Endothelial cell (in vitro differentiated cells): ENCODE results near the gene GALM. TPM values are rescaled to one million over a fixed set of nuclear protein-coding genes. Genes with fewer than 3 reads are reported as not detected.

Source experiments
- DNase-seq: peaks from one replicate; pipeline ENCODE4 v3.0.0; 2021; ENCODE audit warnings: low spot score
- H3K27ac Mint-ChIP-seq: one replicate; pipeline ENCODE4 v1.8.0; 2021; ENCODE audit warnings: mixed read lengths, inconsistent platforms; ENCODE audit not compliant: unreplicated experiment
- H3K27me3 Mint-ChIP-seq: one replicate; pipeline ENCODE4 v1.8.0; 2021; ENCODE audit warnings: mild to moderate bottlenecking, moderate library complexity, mixed read lengths, inconsistent platforms; ENCODE audit not compliant: unreplicated experiment
- H3K36me3 Mint-ChIP-seq: one replicate; pipeline ENCODE4 v1.8.0; 2021; ENCODE audit warnings: mild to moderate bottlenecking, low read depth, mixed read lengths, inconsistent platforms; ENCODE audit not compliant: unreplicated experiment
- H3K4me1 Mint-ChIP-seq: one replicate; pipeline ENCODE4 v1.8.0; 2021; ENCODE audit warnings: mild to moderate bottlenecking, mixed read lengths, inconsistent platforms; ENCODE audit not compliant: unreplicated experiment
- H3K4me3 Mint-ChIP-seq: one replicate; pipeline ENCODE4 v1.8.0; 2021; ENCODE audit warnings: mild to moderate bottlenecking, mixed read lengths, inconsistent platforms; ENCODE audit not compliant: unreplicated experiment
- H3K9me3 Mint-ChIP-seq: one replicate; pipeline ENCODE4 v1.8.0; 2021; ENCODE audit warnings: mixed read lengths, inconsistent platforms; ENCODE audit not compliant: unreplicated experiment
- total RNA-seq: library from RNA; stranded (reverse); fragmentation: NEBNext Ultra II Directional; extraction: Animal tissue kit (Norgen Biotek cat#: 25700); gene quantifications from one replicate; pipeline ENCODE4 v1.2.1, GENCODE V29; 2021; ENCODE audit not compliant: unreplicated experiment
- TF ChIP-seq, protein P1 (sequence below): fragments of 200-600 bp; sonication (generic); IDR thresholded peaks from one replicate; pipeline ENCODE4 v1.5.0; 2021; ENCODE audit warnings: antibody characterized with exemption; ENCODE audit not compliant: unreplicated experiment

The GALM gene
- total RNA-seq, 1 donor from 2014 or later, result 13.0 TPM

DNA sequence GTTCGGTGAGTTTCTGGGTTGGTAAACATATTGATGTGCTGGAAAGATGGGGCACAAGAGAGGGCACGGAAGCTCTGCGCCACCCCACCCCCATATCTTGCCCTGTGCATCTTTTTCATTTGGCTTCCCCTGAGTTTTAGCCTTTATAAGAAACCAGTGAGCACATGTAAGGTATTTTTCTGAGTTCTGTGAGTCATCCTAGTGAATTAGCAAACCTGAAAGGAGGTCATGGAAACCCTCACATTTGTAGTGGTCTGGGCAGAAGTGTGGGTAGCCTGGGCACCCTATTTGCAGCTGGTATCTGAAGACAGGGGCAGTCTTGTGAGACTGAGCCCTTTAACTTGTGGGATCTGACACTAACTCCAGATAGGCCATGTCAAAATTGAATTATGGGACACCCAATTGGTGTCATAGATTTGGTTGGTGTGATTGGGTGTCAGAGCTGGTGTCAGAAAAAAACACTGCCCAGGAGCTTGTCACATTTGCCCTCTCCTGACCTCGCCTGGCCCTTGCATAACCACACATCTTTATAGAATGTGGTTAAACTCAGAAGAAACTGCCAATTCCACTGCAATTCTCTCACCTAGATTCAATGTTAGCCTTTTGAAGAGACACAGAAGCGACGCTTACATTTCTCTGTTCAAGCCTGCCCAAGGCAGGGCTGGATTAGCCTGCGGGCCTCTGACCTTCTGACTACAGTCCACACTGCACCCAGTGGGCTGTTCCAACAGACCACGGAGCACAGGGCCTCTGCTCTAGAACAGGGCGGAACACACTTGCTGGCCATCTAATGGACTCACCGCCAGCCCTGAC lies 12.0 kb upstream of the GALM start:
- H3K27ac Mint-ChIP-seq, result no peak overlapping the region
- peaks cover 3% of the 10 kb centered on the region for H3K27me3 Mint-ChIP-seq
- no peak overlapping the region for H3K4me3 Mint-ChIP-seq
- H3K9me3 Mint-ChIP-seq, result no peaks in the 10 kb centered on the region
- no peaks in the 10 kb centered on the region for H3K36me3 Mint-ChIP-seq
- H3K4me1 Mint-ChIP-seq, result no peaks in the 10 kb centered on the region
- DNase-seq, result no peak
- TF ChIP-seq, protein P1, sequence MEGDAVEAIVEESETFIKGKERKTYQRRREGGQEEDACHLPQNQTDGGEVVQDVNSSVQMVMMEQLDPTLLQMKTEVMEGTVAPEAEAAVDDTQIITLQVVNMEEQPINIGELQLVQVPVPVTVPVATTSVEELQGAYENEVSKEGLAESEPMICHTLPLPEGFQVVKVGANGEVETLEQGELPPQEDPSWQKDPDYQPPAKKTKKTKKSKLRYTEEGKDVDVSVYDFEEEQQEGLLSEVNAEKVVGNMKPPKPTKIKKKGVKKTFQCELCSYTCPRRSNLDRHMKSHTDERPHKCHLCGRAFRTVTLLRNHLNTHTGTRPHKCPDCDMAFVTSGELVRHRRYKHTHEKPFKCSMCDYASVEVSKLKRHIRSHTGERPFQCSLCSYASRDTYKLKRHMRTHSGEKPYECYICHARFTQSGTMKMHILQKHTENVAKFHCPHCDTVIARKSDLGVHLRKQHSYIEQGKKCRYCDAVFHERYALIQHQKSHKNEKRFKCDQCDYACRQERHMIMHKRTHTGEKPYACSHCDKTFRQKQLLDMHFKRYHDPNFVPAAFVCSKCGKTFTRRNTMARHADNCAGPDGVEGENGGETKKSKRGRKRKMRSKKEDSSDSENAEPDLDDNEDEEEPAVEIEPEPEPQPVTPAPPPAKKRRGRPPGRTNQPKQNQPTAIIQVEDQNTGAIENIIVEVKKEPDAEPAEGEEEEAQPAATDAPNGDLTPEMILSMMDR, result no peak

GRCh38 chr2:38654528-38655381 lies 11.2 kb upstream of the GALM start:
- no peaks in the 10 kb centered on the region for H3K9me3 Mint-ChIP-seq
- no peaks in the 10 kb centered on the region for H3K36me3 Mint-ChIP-seq
- TF ChIP-seq, protein P1, result no peak
- H3K4me3 Mint-ChIP-seq, result no peak overlapping the region
- DNase-seq, result no peak
- no peaks in the 10 kb centered on the region for H3K4me1 Mint-ChIP-seq
- peaks cover 3% of the 10 kb centered on the region for H3K27me3 Mint-ChIP-seq
- H3K27ac Mint-ChIP-seq, result no peak overlapping the region

- Mint-ChIP-seq H3K27ac (no peak overlapping the region), H3K4me1 (no peaks in the 10 kb centered on the region), H3K4me3 (no peak overlapping the region), H3K27me3 (peaks cover 3% of the 10 kb centered on the region), H3K36me3 (no peaks in the 10 kb centered on the region), H3K9me3 (no peaks in the 10 kb centered on the region)
- DNase-seq, result no peak
- TF ChIP-seq, protein P1, result no peak
Observed at GRCh38 chr2:38655441-38655840, 10.5 kb upstream of the GALM start.

DNA sequence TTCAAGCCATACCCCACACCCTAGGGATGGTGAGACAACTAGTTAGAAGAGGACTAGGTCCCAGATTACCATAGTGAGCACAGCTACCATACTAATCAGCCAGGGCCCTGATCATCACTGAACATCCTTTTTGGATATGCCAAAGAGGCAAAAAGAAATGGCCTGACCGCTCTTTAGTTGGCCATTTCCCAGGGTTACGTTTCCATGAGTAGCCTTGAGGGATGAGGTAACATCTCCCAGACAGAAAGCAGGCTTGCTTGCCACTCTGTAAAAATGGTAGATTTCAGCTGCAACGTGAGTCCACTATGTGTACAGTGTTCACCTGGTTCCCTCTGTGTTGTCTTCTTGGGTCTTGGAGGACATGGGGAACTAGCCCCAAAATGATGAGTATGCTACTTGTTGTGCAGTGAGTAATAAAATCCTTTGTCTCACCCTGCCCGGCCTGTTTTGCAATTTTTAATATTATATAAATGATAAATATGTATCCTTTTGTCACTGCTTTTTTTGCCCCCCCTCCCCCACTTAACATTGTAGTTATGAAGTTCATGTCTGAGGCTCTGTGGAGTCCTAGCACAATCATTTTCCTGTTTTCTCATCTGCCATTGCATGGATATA lies 8.9 kb upstream of the GALM start:
- no peaks in the 10 kb centered on the region for H3K36me3 Mint-ChIP-seq
- H3K9me3 Mint-ChIP-seq, result no peaks in the 10 kb centered on the region
- H3K4me1 Mint-ChIP-seq, result no peaks in the 10 kb centered on the region
- H3K27ac Mint-ChIP-seq, result no peak overlapping the region
- DNase-seq, result no peak
- TF ChIP-seq, protein P1, result no peak
- H3K4me3 Mint-ChIP-seq, result no peak overlapping the region
- peaks cover 3% of the 10 kb centered on the region for H3K27me3 Mint-ChIP-seq
